ENCODE results near the gene DUSP7.

Gene DUSP7

GRCh38 chr3:52088445-52089367 is 32.3 kb upstream of the DUSP7 start:
- Histone ChIP-seq H3K27ac (ENCODE audit: low read length, poor library complexity, severe bottlenecking) (peak overlapping the region; percentile 98), H2BK15ac (ENCODE audit: low read depth, poor library complexity, severe bottlenecking) (peak overlapping the region; percentile 82), H3K79me1 (replicated peaks; ENCODE audit: low read length, poor library complexity, severe bottlenecking) (peaks cover 2% of the 10 kb centered on the region), H3K27me3 (ENCODE audit: control insufficient read depth in 1 of 2, insufficient read depth in 1 of 2, low read length in 2 of 2) (no peaks in the 10 kb centered on the region), H2BK12ac (ENCODE audit: low read length in 2 of 2) (peak overlapping the region; percentile 84 to 93), H2AFZ (ENCODE audit: low read depth, low read length) (peak overlapping the region; percentile 33), H3K4me1 (ENCODE audit: control insufficient read depth, insufficient read depth, low read depth, low read length) (peaks cover 55% of the 10 kb centered on the region), H3K36me3 (ENCODE audit: control insufficient read depth in 1 of 2, insufficient read depth in 2 of 2, low read depth in 1 of 2, low read length in 2 of 2) (no peaks in the 10 kb centered on the region), H2BK120ac (ENCODE audit: low read depth, low read length) (peak overlapping the region; percentile 8), H3K9ac (ENCODE audit: low read length) (peak overlapping the region; percentile 77), H3K9me3 (ENCODE audit: control insufficient read depth, low read length) (no peaks in the 10 kb centered on the region), H4K91ac (ENCODE audit: low read length) (peak overlapping the region; percentile 32), H4K8ac (ENCODE audit: low read length) (peak overlapping the region; percentile 49), H3K18ac (ENCODE audit: low read depth in 1 of 2, low read length in 2 of 2) (peak overlapping the region; percentile 94), H3K4me3 (ENCODE audit: insufficient read depth in 1 of 2, low read depth in 1 of 2, low read length in 2 of 2) (no peak overlapping the region), H3K14ac (ENCODE audit: low read length in 2 of 2) (peak overlapping the region in 1 of 2 experiments; percentile 89), H3K4ac (ENCODE audit: low read depth in 1 of 2, low read length in 2 of 2) (peak overlapping the region; percentile 63 to 87), H2BK5ac (ENCODE audit: low read depth, low read length, poor library complexity, severe bottlenecking) (peak overlapping the region; percentile 61), H3K23ac (ENCODE audit: low read length in 2 of 2) (no peak overlapping the region), H3K4me2 (ENCODE audit: low read length, poor library complexity, severe bottlenecking) (no peak overlapping the region), H2AK5ac (ENCODE audit: low read length, severe bottlenecking) (peak overlapping the region; percentile 95)
- WGBS = 38% methylated on average over 17 of the region's 17 CpGs
- DNase-seq = peak; percentile 91

- no peak overlapping the region for H2BK15ac ChIP-seq (ENCODE audit: low read depth, poor library complexity, severe bottlenecking)
- H3K4ac ChIP-seq (ENCODE audit: low read depth in 1 of 2, low read length in 2 of 2) = peak overlapping the region in 1 of 2 experiments; percentile 68
- H3K36me3 ChIP-seq (ENCODE audit: control insufficient read depth in 1 of 2, insufficient read depth in 2 of 2, low read depth in 1 of 2, low read length in 2 of 2) = peaks cover 0 to 3% of the 10 kb centered on the region in 2 experiments
- peak overlapping the region; percentile 48 for H4K91ac ChIP-seq (ENCODE audit: low read length)
- no peak for DNase-seq
- H3K27me3 ChIP-seq (ENCODE audit: control insufficient read depth in 1 of 2, insufficient read depth in 1 of 2, low read length in 2 of 2) = no peaks in the 10 kb centered on the region
- 97% methylated on average over 3 of the region's 3 CpGs for WGBS
- H3K9ac ChIP-seq (ENCODE audit: low read length) = peak overlapping the region; percentile 77
- H3K14ac ChIP-seq (ENCODE audit: low read length in 2 of 2) = no peak overlapping the region
- H3K4me2 ChIP-seq (ENCODE audit: low read length, poor library complexity, severe bottlenecking) = no peak overlapping the region
- H4K8ac ChIP-seq (ENCODE audit: low read length) = peak overlapping the region; percentile 74
- no peak overlapping the region for H3K23ac ChIP-seq (ENCODE audit: low read length in 2 of 2)
- no peaks in the 10 kb centered on the region for H3K79me1 ChIP-seq (replicated peaks; ENCODE audit: low read length, poor library complexity, severe bottlenecking)
- H3K27ac ChIP-seq (ENCODE audit: low read length, poor library complexity, severe bottlenecking) = no peak overlapping the region
- H3K9me3 ChIP-seq (ENCODE audit: control insufficient read depth, low read length) = no peaks in the 10 kb centered on the region
- peak overlapping the region; percentile 24 for H2AK5ac ChIP-seq (ENCODE audit: low read length, severe bottlenecking)
- H2BK5ac ChIP-seq (ENCODE audit: low read depth, low read length, poor library complexity, severe bottlenecking) = no peak overlapping the region
- peaks cover 49% of the 10 kb centered on the region for H3K4me1 ChIP-seq (ENCODE audit: control insufficient read depth, insufficient read depth, low read depth, low read length)
- no peak overlapping the region for H2AFZ ChIP-seq (ENCODE audit: low read depth, low read length)
- no peak overlapping the region for H3K4me3 ChIP-seq (ENCODE audit: insufficient read depth in 1 of 2, low read depth in 1 of 2, low read length in 2 of 2)
- peak overlapping the region; percentile 11 to 63 for H3K18ac ChIP-seq (ENCODE audit: low read depth in 1 of 2, low read length in 2 of 2)
- peak overlapping the region; percentile 46 to 57 for H2BK12ac ChIP-seq (ENCODE audit: low read length in 2 of 2)
- no peak overlapping the region for H2BK120ac ChIP-seq (ENCODE audit: low read depth, low read length)
Observed at GRCh38 chr3:52087731-52088130, 31.4 kb upstream of the DUSP7 start.

- no peak for DNase-seq
- 93% methylated on average over 8 of the region's 8 CpGs for WGBS
- Histone ChIP-seq H3K4me3 (ENCODE audit: insufficient read depth in 1 of 2, low read depth in 1 of 2, low read length in 2 of 2) (no peak overlapping the region), H3K23ac (ENCODE audit: low read length in 2 of 2) (no peak overlapping the region), H4K8ac (ENCODE audit: low read length) (no peak overlapping the region), H3K4me1 (ENCODE audit: control insufficient read depth, insufficient read depth, low read depth, low read length) (peaks cover 45% of the 10 kb centered on the region), H3K14ac (ENCODE audit: low read length in 2 of 2) (no peak overlapping the region), H3K27ac (ENCODE audit: low read length, poor library complexity, severe bottlenecking) (no peak overlapping the region), H3K4me2 (ENCODE audit: low read length, poor library complexity, severe bottlenecking) (no peak overlapping the region), H3K18ac (ENCODE audit: low read depth in 1 of 2, low read length in 2 of 2) (peak overlapping the region in 1 of 2 experiments; percentile 5), H3K36me3 (ENCODE audit: control insufficient read depth in 1 of 2, insufficient read depth in 2 of 2, low read depth in 1 of 2, low read length in 2 of 2) (peaks cover 0 to 3% of the 10 kb centered on the region in 2 experiments), H3K4ac (ENCODE audit: low read depth in 1 of 2, low read length in 2 of 2) (no peak overlapping the region), H2BK15ac (ENCODE audit: low read depth, poor library complexity, severe bottlenecking) (no peak overlapping the region), H2BK12ac (ENCODE audit: low read length in 2 of 2) (no peak overlapping the region), H4K91ac (ENCODE audit: low read length) (peak overlapping the region; percentile 0), H2BK5ac (ENCODE audit: low read depth, low read length, poor library complexity, severe bottlenecking) (no peak overlapping the region), H2BK120ac (ENCODE audit: low read depth, low read length) (no peak overlapping the region), H2AK5ac (ENCODE audit: low read length, severe bottlenecking) (no peak overlapping the region), H3K27me3 (ENCODE audit: control insufficient read depth in 1 of 2, insufficient read depth in 1 of 2, low read length in 2 of 2) (no peaks in the 10 kb centered on the region), H3K79me1 (replicated peaks; ENCODE audit: low read length, poor library complexity, severe bottlenecking) (no peaks in the 10 kb centered on the region), H3K9me3 (ENCODE audit: control insufficient read depth, low read length) (no peaks in the 10 kb centered on the region), H2AFZ (ENCODE audit: low read depth, low read length) (no peak overlapping the region), H3K9ac (ENCODE audit: low read length) (no peak overlapping the region)
Observed at GRCh38 chr3:52086976-52087663, 30.7 kb upstream of the DUSP7 start.

- H4K8ac ChIP-seq (ENCODE audit: low read length) = peak overlapping the region; percentile 36
- H3K23ac ChIP-seq (ENCODE audit: low read length in 2 of 2) = no peak overlapping the region
- H3K14ac ChIP-seq (ENCODE audit: low read length in 2 of 2) = no peak overlapping the region
- no peak overlapping the region for H4K91ac ChIP-seq (ENCODE audit: low read length)
- peak overlapping the region in 1 of 2 experiments; percentile 29 for H2BK12ac ChIP-seq (ENCODE audit: low read length in 2 of 2)
- peak overlapping the region in 1 of 2 experiments; percentile 5 for H3K18ac ChIP-seq (ENCODE audit: low read depth in 1 of 2, low read length in 2 of 2)
- peaks cover 0 to 3% of the 10 kb centered on the region in 2 experiments for H3K36me3 ChIP-seq (ENCODE audit: control insufficient read depth in 1 of 2, insufficient read depth in 2 of 2, low read depth in 1 of 2, low read length in 2 of 2)
- no peak overlapping the region for H2BK120ac ChIP-seq (ENCODE audit: low read depth, low read length)
- H3K4me2 ChIP-seq (ENCODE audit: low read length, poor library complexity, severe bottlenecking) = no peak overlapping the region
- no peak overlapping the region for H2AFZ ChIP-seq (ENCODE audit: low read depth, low read length)
- peaks cover 38% of the 10 kb centered on the region for H3K4me1 ChIP-seq (ENCODE audit: control insufficient read depth, insufficient read depth, low read depth, low read length)
- no peaks in the 10 kb centered on the region for H3K27me3 ChIP-seq (ENCODE audit: control insufficient read depth in 1 of 2, insufficient read depth in 1 of 2, low read length in 2 of 2)
- H3K9ac ChIP-seq (ENCODE audit: low read length) = no peak overlapping the region
- WGBS = 97% methylated on average over 6 of the region's 6 CpGs
- no peak overlapping the region for H3K4ac ChIP-seq (ENCODE audit: low read depth in 1 of 2, low read length in 2 of 2)
- no peaks in the 10 kb centered on the region for H3K79me1 ChIP-seq (replicated peaks; ENCODE audit: low read length, poor library complexity, severe bottlenecking)
- no peak overlapping the region for H3K4me3 ChIP-seq (ENCODE audit: insufficient read depth in 1 of 2, low read depth in 1 of 2, low read length in 2 of 2)
- H2BK15ac ChIP-seq (ENCODE audit: low read depth, poor library complexity, severe bottlenecking) = no peak overlapping the region
- DNase-seq = no peak
- no peak overlapping the region for H3K27ac ChIP-seq (ENCODE audit: low read length, poor library complexity, severe bottlenecking)
- H2BK5ac ChIP-seq (ENCODE audit: low read depth, low read length, poor library complexity, severe bottlenecking) = no peak overlapping the region
- H2AK5ac ChIP-seq (ENCODE audit: low read length, severe bottlenecking) = no peak overlapping the region
- no peaks in the 10 kb centered on the region for H3K9me3 ChIP-seq (ENCODE audit: control insufficient read depth, low read length)
Observed at GRCh38 chr3:52086461-52086860, 30.1 kb upstream of the DUSP7 start.

Measured in mesenchymal stem cell (in vitro differentiated cells and primary cell).